Sigmoid colon (tissue), 7 donors: ENCODE data around the gene TSPAN32. TPM values are rescaled to one million over a fixed set of nuclear protein-coding genes. Genes with fewer than 3 reads are reported as not detected.
A peak's percentile ranks its signal among the peaks of the same experiment; 100 is the strongest.

ENCODE experiments used
- DNase-seq: peaks from one replicate; pipeline ENCODE4 v3.0.0-alpha.2; 2019
- H3K27ac ChIP-seq, 4 donors: fragments of 200-600 bp; sonication (generic); one replicate each; pipeline ENCODE4 v1.5.1; 2016 to 2019; ENCODE audit warnings: mild to moderate bottlenecking in 1 of 4
- H3K27me3 ChIP-seq, 3 donors: fragments of 200-600 bp; sonication (generic); one replicate each; pipeline ENCODE4 v1.5.1; 2019; ENCODE audit warnings: mild to moderate bottlenecking in 1 of 3
- H3K36me3 ChIP-seq, 4 donors: fragments of 200-600 bp; sonication (generic); one replicate each; pipeline ENCODE4 v1.5.1; 2016 to 2019
- H3K4me1 ChIP-seq, 4 donors: fragments of 200-600 bp; sonication (generic); one replicate each; pipeline ENCODE4 v1.5.1; 2017 to 2019
- H3K4me3 ChIP-seq, 4 donors: fragments of 200-600 bp; sonication (generic); one replicate each; pipeline ENCODE4 v1.5.1; 2017 to 2019; ENCODE audit warnings: mild to moderate bottlenecking in 2 of 4, moderate library complexity in 1 of 4
- H3K9me3 ChIP-seq, 4 donors: fragments of 200-600 bp in 3 of 4; sonication (generic) in 3 of 4; one replicate each; pipeline versions ENCODE4 v1.5.1 to v1.6.1; 2013 to 2019
- EP300 ChIP-seq, 4 donors: sonication (generic); formaldehyde crosslinking; IDR thresholded peaks; one replicate each; pipeline ENCODE4 v1.6.1; 2017; ENCODE audit warnings: antibody characterized with exemption in 4 of 4
- POLR2A ChIP-seq, 2 donors: fragments of 450-650 bp; IDR thresholded peaks; one replicate each; pipeline ENCODE4 v1.6.1; 2016; ENCODE audit warnings: antibody characterized with exemption in 2 of 2, mild to moderate bottlenecking in 2 of 2, moderate library complexity in 2 of 2
- POLR2AphosphoS5 ChIP-seq, 4 donors: sonication (generic); formaldehyde crosslinking; IDR thresholded peaks; one replicate each; pipeline ENCODE4 v1.6.1; 2017; ENCODE audit warnings: antibody characterized with exemption in 4 of 4
- WGBS, 2 donors: extraction: QIAGEN DNeasy Blood & Tissue Kit; methylation state at CpG; one replicate each; pipeline ENCODE4 v1.1.7; 2013; 5-methylcytosine and 5-hydroxymethylcytosine counted together
- intact Hi-C: fragments of 100-400 bp; cut with DNase I; formaldehyde crosslinking; loops from one replicate; pipeline ENCODE4 v1.15.1; 2023
- polyA plus RNA-seq, 3 donors: library from polyadenylated mRNA; stranded (reverse); fragments of 200-250 nt; gene quantifications; one replicate each; pipeline ENCODE4 v1.2.3, GENCODE V29; 2013
- total RNA-seq, 4 donors: library from RNA; depleted of rRNA; stranded (reverse); fragments of >200 nt; gene quantifications; one replicate each; pipeline ENCODE4 v1.1.0, GENCODE V29; 2016
- TF ChIP-seq, protein P1 (sequence below), 4 experiments: fragments of 450-650 bp in 3 of 4; fragments of 200-600 bp in 1 of 4; IDR thresholded peaks; one replicate each; pipeline ENCODE4 v1.5.1; 2016 to 2019; ENCODE audit warnings: antibody characterized with exemption in 4 of 4, mild to moderate bottlenecking in 3 of 4, moderate library complexity in 2 of 4
- donor health status: healthy with polysubstance abuse.
- donor health status: Bipolar disorder and iron deficiency.
- donor health status: healthy.

The TSPAN32 gene
- total and polyA plus RNA-seq, 7 donors: 0.81 to 5.3 (median 1.1) TPM; not detected in 2

DNA sequence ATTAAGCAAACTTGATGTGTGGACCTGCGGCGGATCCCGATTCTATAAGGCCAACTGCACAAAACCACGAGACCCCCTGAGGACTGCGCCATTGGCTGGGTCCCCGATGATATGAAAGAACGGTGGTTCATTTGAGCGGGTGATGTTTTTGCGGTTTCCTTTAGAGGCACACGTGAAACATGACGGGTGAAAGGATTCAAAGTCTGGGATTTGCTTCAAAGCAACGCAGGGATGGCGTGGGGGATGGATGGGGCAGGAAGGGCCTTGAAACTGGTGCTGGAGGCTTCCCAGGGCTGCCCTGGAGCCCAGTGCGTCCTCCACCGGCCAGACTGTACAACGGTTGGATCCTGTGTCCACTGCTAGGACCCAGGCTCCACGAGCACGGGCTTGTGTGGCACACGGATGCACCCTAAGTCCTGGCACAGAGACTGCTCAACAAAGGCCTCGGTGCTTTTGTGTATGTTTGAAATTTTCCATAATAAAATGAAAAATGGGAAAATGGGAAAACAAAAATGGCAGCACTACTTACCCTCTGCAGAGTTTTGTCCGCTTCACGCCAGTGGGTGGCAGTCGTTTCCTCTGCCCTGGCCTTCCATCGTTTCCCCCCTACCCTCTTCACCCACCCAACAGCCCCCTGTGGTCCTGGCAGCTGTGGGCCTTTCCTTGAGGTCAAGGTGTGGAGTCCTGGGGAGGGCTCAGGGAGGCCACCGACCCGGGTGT is 35.1 kb upstream of the TSPAN32 start:
- no peak overlapping the region for H3K27ac ChIP-seq
- H3K27me3 ChIP-seq: peaks cover 31 to 48% (median 42%) of the 10 kb centered on the region in 3 donors
- no peak for DNase-seq
- intact Hi-C loops: no loop called here
- no peaks in the 10 kb centered on the region for H3K9me3 ChIP-seq
- no peak overlapping the region for H3K4me3 ChIP-seq
- TF ChIP-seq POLR2A (IDR thresholded peaks at IDR 0.05) (no peak), POLR2AphosphoS5 (IDR thresholded peaks at IDR 0.05) (no peak), EP300 (IDR thresholded peaks at IDR 0.05) (no peak)
- TF ChIP-seq, protein P1, sequence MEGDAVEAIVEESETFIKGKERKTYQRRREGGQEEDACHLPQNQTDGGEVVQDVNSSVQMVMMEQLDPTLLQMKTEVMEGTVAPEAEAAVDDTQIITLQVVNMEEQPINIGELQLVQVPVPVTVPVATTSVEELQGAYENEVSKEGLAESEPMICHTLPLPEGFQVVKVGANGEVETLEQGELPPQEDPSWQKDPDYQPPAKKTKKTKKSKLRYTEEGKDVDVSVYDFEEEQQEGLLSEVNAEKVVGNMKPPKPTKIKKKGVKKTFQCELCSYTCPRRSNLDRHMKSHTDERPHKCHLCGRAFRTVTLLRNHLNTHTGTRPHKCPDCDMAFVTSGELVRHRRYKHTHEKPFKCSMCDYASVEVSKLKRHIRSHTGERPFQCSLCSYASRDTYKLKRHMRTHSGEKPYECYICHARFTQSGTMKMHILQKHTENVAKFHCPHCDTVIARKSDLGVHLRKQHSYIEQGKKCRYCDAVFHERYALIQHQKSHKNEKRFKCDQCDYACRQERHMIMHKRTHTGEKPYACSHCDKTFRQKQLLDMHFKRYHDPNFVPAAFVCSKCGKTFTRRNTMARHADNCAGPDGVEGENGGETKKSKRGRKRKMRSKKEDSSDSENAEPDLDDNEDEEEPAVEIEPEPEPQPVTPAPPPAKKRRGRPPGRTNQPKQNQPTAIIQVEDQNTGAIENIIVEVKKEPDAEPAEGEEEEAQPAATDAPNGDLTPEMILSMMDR (IDR thresholded peaks at IDR 0.05): no peak
- H3K4me1 ChIP-seq: peaks cover 0 to 32% (median 28%) of the 10 kb centered on the region in 4 donors
- no peaks in the 10 kb centered on the region for H3K36me3 ChIP-seq
- WGBS, 2 donors: 79 to 83% methylated on average over 26 of the region's 26 CpGs

DNA sequence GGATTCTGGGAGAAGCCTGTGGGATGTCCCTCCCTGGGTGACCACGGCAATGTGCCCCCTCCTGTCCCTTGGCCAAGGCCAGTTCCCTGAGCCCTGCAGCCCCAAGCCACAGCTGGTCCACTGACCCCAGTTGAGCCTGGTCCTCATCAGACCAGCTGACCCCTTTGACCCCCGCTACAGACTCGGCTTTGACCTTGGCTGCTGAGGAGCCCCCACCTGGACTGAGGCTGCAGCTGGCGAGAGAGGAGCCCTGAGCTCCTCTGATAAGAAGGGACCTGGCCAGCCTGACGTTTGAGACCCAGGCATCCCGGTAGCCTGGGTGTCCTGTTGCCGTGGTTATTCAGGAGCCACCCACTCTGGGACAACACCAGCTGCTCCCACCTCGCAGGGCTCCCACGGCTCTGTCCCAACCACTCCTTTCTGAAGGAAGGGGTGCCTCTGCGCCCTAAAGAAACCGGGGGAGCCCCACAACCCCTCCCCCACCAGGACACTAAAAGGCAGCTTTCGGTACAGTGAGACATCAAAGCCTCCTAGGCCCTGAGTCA is 34.4 kb upstream of the TSPAN32 start:
- H3K27ac ChIP-seq: no peak overlapping the region

DNA sequence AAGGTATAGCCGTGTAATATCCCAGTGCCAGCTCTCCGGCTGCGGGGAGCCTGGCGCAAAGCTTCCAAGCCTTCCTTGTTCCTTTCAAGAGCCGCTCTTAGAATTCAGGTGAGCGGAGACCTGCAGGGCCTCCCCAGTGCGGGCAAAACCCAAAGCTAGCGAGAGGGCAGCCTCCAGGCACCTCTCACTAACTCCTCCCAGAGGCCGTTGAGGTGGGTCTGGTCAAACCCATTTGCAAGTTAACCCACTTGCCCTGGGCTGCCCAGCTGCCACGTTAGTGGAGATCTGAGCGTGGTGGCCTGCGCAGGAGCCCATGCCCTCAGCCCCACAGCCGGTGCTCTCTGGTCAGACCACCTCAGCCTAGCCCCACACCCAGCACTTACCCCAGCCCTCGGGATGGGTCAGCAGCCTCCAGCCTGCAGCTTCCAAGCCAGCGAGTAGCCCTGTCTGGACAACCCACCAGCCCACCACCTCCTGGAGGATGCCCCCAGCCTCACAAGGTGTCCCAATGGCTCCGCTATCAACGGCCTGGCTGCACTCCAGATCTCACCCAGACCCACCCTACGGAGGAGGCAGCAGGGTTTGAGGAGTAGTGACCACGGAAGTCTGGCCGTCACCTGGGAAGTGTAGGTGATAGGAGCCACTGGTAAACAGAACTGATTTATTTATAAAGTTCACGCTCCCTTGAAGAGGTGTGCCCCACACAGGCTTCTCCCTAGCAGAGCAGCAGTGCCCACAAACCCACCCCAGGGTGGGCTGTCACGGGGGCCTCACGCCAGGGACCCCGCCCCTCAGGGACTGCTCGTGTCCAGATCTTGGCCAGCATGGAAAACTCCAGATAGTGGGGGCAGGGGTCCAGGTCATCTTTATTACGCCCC is 33.7 kb upstream of the TSPAN32 start:
- WGBS, 2 donors: 24 to 70% methylated on average over 26 of the region's 26 CpGs
- H3K27ac ChIP-seq: no peak overlapping the region

More for the DNA sequence above, 34.4 kb upstream of the TSPAN32 start:
- Histone ChIP-seq H3K4me1 (peaks cover 0 to 32% (median 28%) of the 10 kb centered on the region in 4 donors), H3K4me3 (no peak overlapping the region), H3K9me3 (no peaks in the 10 kb centered on the region), H3K27me3 (peaks cover 34 to 54% (median 49%) of the 10 kb centered on the region in 3 donors), H3K36me3 (no peaks in the 10 kb centered on the region)
- DNase-seq: no peak
- intact Hi-C loops: no loop called here
- WGBS, 2 donors: 30 to 75% methylated on average over 12 of the region's 12 CpGs
- TF ChIP-seq, protein P1 (IDR thresholded peaks at IDR 0.05): no peak
- no peak for TF ChIP-seq POLR2A (IDR thresholded peaks at IDR 0.05)
- TF ChIP-seq POLR2AphosphoS5 (IDR thresholded peaks at IDR 0.05): no peak
- TF ChIP-seq EP300 (IDR thresholded peaks at IDR 0.05): no peak

More for the DNA sequence above, 33.7 kb upstream of the TSPAN32 start:
- no peaks in the 10 kb centered on the region for H3K9me3 ChIP-seq
- no peak for TF ChIP-seq POLR2AphosphoS5 (IDR thresholded peaks at IDR 0.05)
- TF ChIP-seq, protein P1 (IDR thresholded peaks at IDR 0.05): no peak
- TF ChIP-seq POLR2A (IDR thresholded peaks at IDR 0.05): no peak
- no peak for TF ChIP-seq EP300 (IDR thresholded peaks at IDR 0.05)
- H3K27me3 ChIP-seq: peaks cover 36 to 60% (median 49%) of the 10 kb centered on the region in 3 donors
- peaks cover 0 to 32% (median 28%) of the 10 kb centered on the region in 4 donors for H3K4me1 ChIP-seq
- H3K4me3 ChIP-seq: peak overlapping the region in 1 of 4 donors; percentile 48
- intact Hi-C loops: no loop called here
- DNase-seq: no peak
- H3K36me3 ChIP-seq: no peaks in the 10 kb centered on the region
